Measurements from ENCODE around the gene UBE3B.

GRCh38 chr12:109448707-109449390 is 28.6 kb upstream of the UBE3B start:
- no peak for TF ChIP-seq CTCF (IDR thresholded peaks at IDR 0.05)
- no peak for TF ChIP-seq EZH2 (IDR thresholded peaks at IDR 0.05)
- TF ChIP-seq EZH2phosphoT487 (IDR thresholded peaks at IDR 0.05) = no peak
